OCI-LY1 (cell line): ENCODE measurements around the gene ARHGAP10.

Experiments
- CTCF ChIP-seq: fragments of 200-600 bp; sonication (generic), shearing (Covaris generic); IDR thresholded peaks from 2 replicates; pipeline ENCODE4 v1.5.1; 2017; ENCODE audit warnings: mild to moderate bottlenecking, antibody characterized with exemption, low read length, moderate library complexity, mixed read lengths
- EZH2 ChIP-seq: fragments of 200-600 bp; sonication (generic), shearing (Covaris generic); IDR thresholded peaks from 2 replicates; pipeline ENCODE4 v1.8.0; 2017; ENCODE audit warnings: borderline replicate concordance, mixed run types, mild to moderate bottlenecking, antibody characterized with exemption, low read length, moderate library complexity, mixed read lengths

GRCh38 chr4:147793569-147794313 is 61.9 kb downstream of the ARHGAP10 start:
- TF ChIP-seq CTCF (no peak), EZH2 (no peak)
